HG03469 (cell line): ENCODE measurements around the gene TLE2.
"Not testable (repeated sequence)": the region's sequence is repeated elsewhere in the genome, so short reads cannot be mapped to it uniquely, and the experiment has no call there.

Experiments
- ATAC-seq: cut with Tn5 transposase; IDR thresholded peaks from one replicate; pipeline ENCODE4 v1.9.1; 2021; ENCODE audit warnings: mild to moderate bottlenecking, moderate library complexity, moderate number of reproducible peaks; ENCODE audit not compliant: unreplicated experiment

Gene TLE2

GRCh38 chr19:3038214-3038613 lies 9.1 kb upstream of the TLE2 start:
- ATAC-seq = no peak

- ATAC-seq = not testable (repeated sequence)
These were observed 8.0 kb upstream of the TLE2 start for GRCh38 chr19:3036977-3037544.

- no peak for ATAC-seq
These were observed 7.3 kb upstream of the TLE2 start for GRCh38 chr19:3036119-3036976.

- ATAC-seq = peak; percentile 79
These were observed 6.5 kb upstream of the TLE2 start for GRCh38 chr19:3035542-3036118.

- no peak for ATAC-seq
These were observed 5.8 kb upstream of the TLE2 start for GRCh38 chr19:3034656-3035541.

GRCh38 chr19:3034406-3034655 lies 5.3 kb upstream of the TLE2 start:
- ATAC-seq = no peak

- ATAC-seq = no peak
These were observed 4.7 kb upstream of the TLE2 start for GRCh38 chr19:3033595-3034405.

- no peak for ATAC-seq
These were observed 2.5 kb upstream of the TLE2 start for GRCh38 chr19:3031607-3031867.

GRCh38 chr19:3028305-3029064 lies 595 bp downstream of the TLE2 start:
- ATAC-seq = no peak

GRCh38 chr19:3027981-3028304 lies 1.1 kb downstream of the TLE2 start:
- no peak for ATAC-seq

- no peak for ATAC-seq
These were observed 1.8 kb downstream of the TLE2 start for GRCh38 chr19:3027292-3027691.

- no peak for ATAC-seq
These were observed 2.3 kb downstream of the TLE2 start for GRCh38 chr19:3026768-3027167.

- no peak for ATAC-seq
These were observed 3.6 kb downstream of the TLE2 start for GRCh38 chr19:3025549-3025886.

- no peak for ATAC-seq
These were observed 4.1 kb downstream of the TLE2 start for GRCh38 chr19:3024870-3025548.

GRCh38 chr19:3024509-3024869 lies 4.6 kb downstream of the TLE2 start:
- ATAC-seq = no peak

- ATAC-seq = no peak
These were observed 8.6 kb downstream of the TLE2 start for GRCh38 chr19:3020321-3020960.

GRCh38 chr19:3019211-3019854 lies 9.7 kb downstream of the TLE2 start:
- no peak for ATAC-seq

GRCh38 chr19:3017923-3018322 lies 11.2 kb downstream of the TLE2 start:
- ATAC-seq = no peak
